ENCODE measurements around the gene MGLL.

The MGLL gene

DNA sequence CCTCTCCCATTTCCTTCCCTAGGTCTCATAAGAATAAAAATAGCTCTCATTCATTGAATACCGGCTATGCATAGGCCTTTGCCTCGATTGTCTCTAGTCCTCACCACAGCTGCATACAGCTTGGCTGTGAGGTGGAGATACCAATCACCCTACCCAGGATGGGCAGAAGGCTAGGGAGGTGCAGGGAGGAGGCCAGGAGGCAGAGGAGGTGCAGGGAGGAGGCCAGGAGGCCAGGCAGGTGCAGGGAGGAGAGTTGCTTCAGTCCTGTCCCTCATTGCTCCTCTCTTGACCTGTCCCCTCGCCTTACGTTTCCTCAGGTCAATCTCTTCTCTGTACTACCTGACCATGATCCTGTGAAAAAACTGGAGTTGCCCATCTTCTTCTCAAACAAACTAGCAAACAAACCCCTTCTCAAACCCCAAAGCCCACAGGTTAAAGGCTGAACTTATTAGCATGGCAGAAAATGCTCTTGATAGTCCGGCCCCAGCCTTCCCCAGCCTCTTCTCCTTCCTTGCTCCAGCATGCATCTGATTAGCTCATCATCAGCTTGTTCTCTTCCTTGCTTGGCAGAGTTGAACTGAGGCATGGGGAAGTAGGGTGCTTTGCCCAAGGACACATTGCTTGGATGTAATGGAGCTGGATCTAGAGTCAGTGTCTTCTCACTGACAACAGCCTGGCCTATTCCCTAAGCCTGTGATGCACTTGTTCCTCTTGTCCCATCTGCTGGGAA, 177.5 kb downstream of the MGLL start:
- no peak for DNase-seq

- no peak for DNase-seq
Observed at GRCh38 chr3:127640042-127640355, 182.3 kb downstream of the MGLL start.

- no peak for DNase-seq
Observed at GRCh38 chr3:127639173-127640041, 182.9 kb downstream of the MGLL start.

All from stimulated activated CD8-positive, alpha-beta memory T cell treated with anti-CD3 and anti-CD28 coated beads, Interleukin-4, amount 100 ng/mL, for 48 hours (primary cell).